Lung microvascular endothelial cell (primary cell): ENCODE measurements around the gene HPS3. TPM values are rescaled to one million over a fixed set of nuclear protein-coding genes. Genes with fewer than 3 reads are reported as not detected.
A peak's percentile ranks its signal among the peaks of the same experiment; 100 is the strongest.

Experiments
- DNase-seq, 2 donors: peaks; one replicate each; pipeline versions ENCODE4 v3.0.0 to v3.0.0-alpha.2; 2010; ENCODE audit warnings: low read depth in 2 of 2
- total RNA-seq: library from RNA; depleted of rRNA; stranded (reverse); fragments of >200 nt; gene quantifications from 2 replicates; pipeline ENCODE4 v1.2.1, GENCODE V29; 2014

HPS3 gene
- total RNA-seq, 1 donor from 2014 or later = 11.1 TPM

- peak; percentile 80 to 83 for DNase-seq
These were observed 9.1 kb upstream of the HPS3 start for GRCh38 chr3:149120051-149120972.

- peak in 1 of 2 donors; percentile 23 for DNase-seq
These were observed 6.5 kb upstream of the HPS3 start for GRCh38 chr3:149122721-149123578.

GRCh38 chr3:149128821-149129220 is 617 bp upstream of the HPS3 start:
- peak; percentile 6 to 14 for DNase-seq

- peak in 1 of 2 donors; percentile 3 for DNase-seq
These were observed 2.2 kb downstream of the HPS3 start for GRCh38 chr3:149131589-149131988.

GRCh38 chr3:149134575-149134974 is 5.1 kb downstream of the HPS3 start:
- no peak for DNase-seq

DNA sequence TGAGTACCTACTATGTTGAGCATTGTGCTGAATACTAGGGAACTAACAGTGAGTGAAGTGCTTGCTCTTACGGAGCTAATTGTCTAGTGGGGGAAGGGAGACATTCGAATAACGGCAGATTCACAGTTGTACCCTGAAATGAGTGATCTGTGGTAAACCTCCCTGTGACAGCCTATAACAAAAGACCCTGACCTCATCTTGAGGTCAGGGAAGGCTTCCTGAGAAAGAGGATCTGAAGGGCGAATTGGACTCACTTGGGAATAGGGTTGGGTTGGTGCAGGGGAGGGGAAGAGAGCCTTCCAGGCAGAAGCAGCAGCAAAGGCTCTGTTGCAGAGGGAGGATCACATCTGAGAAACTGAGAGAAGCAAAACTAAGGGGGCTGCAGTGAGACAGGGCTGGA is 13.2 kb downstream of the HPS3 start:
- DNase-seq = no peak

DNA sequence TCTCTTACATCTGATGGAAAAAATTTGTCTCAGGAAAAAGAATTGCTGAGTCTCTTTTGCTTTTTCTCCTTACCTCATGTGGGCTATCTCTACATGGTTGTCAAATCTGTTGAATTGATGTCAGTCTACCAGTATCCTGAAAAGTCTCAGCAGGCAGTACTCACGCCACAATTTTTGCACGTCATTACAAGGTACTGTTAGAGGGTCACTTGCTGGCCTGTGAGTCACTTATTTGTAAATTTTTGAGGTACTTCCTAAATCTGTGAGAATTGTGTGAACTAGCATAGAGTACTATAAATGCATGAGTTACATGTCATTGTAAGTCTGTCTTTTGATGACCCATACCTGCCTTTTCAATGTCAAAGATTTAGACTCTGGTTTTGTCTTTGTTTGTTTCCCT is 15.9 kb downstream of the HPS3 start:
- DNase-seq = no peak

GRCh38 chr3:149145974-149146373 is 16.5 kb downstream of the HPS3 start:
- DNase-seq = peak; percentile 16 to 35

DNA sequence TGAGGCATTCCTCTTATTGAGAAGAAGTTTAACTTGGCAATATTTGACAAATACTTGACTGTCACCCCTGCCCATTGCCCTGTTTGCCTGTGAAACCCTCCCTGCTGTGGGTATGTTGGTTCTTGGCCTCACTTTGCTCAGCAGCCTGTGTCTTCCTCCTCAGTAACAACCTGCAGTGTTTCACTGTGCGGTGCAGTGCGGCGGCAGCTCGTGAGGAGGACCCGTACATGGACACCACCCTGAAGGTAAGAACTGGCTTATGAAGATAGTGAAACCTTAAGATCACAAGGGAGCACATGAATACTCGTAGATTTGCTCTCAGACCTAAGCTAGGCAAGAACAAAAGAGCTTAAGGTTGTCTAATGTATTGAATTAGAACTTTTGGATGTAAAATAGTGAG is 21.0 kb downstream of the HPS3 start:
- no peak for DNase-seq

DNA sequence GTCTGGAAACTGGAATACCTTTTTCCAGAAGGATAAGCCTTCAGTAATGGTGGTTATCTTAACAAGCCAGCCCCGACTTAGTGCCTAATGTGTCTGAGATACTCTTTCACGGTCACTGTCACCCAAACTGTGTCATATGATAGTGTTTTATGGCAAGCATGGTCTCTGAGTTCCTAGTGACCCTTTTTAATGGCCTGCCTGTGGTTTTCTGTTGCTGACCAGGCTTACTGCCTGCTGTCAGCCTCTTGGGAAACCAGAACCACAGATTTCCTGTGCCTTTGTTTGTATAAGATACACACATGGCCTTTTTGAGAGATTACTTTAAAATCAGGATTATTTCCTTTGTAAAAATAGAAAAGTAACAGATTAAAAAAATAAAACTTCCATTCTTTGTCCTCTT is 22.4 kb downstream of the HPS3 start:
- peak; percentile 50 to 58 for DNase-seq

GRCh38 chr3:149152420-149152819 is 23.0 kb downstream of the HPS3 start:
- DNase-seq = peak in 1 of 2 donors; percentile 2

- DNase-seq = no peak
These were observed 24.0 kb downstream of the HPS3 start for GRCh38 chr3:149153402-149153801.

GRCh38 chr3:149160754-149161300 is 31.4 kb downstream of the HPS3 start:
- DNase-seq = no peak

DNA sequence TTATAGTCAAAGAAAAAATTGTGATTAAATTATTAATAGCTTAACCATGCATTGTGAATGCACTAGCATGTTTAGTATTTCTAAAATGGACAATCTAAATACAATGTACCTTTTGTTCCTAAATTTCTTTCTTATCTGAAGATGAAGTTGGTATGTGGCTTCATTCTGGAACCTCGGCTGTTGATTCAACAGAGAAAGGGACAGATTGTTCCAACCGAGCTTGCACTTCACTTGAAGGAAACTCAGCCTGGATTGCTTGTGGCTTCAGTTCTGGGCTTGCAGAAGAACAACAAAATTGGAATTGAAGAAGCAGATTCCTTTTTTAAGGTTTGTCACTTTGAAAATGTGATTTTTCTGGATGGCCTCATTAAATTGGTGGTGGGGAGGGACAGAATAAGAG is 32.6 kb downstream of the HPS3 start:
- no peak for DNase-seq

DNA sequence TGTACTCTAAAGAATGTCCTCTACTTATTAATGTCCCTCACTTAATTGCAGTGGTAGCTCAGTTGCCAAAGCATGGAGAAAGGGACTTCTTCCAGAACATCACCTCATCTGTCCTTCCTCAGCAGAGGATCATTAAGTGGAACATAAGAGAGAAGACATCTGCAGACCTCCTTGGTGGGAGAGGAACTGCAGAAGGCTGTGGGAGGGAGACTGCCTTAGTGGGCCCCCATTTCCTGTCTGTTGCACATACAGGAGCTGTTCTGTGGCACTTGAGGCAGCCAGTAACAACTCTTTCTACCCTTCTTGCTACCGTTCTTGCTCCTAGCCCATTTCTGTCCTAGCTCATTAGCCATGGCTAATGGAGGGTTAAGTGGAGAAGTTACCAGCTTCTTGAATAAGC is 33.6 kb downstream of the HPS3 start:
- no peak for DNase-seq

GRCh38 chr3:149167898-149168297 is 38.5 kb downstream of the HPS3 start:
- no peak for DNase-seq

GRCh38 chr3:149170672-149171071 is 41.2 kb downstream of the HPS3 start:
- DNase-seq = no peak

DNA sequence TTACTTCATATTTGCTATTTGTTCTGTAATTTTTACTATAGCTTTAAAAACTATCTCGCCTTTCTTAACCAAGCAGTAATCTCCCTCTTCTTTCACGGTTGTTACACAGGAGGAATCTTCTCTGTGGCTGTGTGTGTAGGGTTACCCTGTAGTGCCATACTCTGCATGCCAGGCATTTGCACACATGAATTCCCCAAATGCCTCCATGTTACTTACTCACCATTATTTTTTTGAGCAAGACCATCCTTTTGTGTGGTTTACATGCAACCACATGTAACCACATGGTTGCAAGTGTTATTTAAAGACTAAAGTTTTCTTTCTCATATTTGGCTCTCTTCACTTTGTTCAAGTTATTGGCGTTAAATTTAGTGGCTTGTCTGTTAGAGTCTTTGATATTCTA is 45.5 kb downstream of the HPS3 start:
- no peak for DNase-seq

DNA sequence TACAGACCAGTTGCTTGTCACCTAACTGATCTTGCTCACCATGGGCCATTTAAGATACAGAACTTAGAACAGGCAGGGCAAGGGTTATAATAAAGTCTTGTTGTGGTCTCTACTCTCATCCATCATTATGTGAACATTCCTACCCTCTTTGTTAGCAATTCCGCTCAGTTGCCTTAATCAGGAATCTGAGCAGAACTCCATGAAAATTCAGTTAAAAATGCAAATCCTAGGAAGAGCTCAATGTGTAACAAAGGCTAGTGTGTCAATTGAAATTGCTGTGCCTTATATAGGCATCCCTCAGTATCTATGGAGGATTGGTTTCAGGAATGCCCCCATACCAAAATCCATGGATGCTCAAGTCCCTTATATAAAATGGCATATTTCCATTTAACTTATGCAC is 47.7 kb downstream of the HPS3 start:
- DNase-seq = no peak

- peak; percentile 76 to 80 for DNase-seq
These were observed 49.8 kb downstream of the HPS3 start for GRCh38 chr3:149179220-149179619.

GRCh38 chr3:149180057-149180573 is 50.7 kb downstream of the HPS3 start:
- peak; percentile 70 to 99 for DNase-seq

DNA sequence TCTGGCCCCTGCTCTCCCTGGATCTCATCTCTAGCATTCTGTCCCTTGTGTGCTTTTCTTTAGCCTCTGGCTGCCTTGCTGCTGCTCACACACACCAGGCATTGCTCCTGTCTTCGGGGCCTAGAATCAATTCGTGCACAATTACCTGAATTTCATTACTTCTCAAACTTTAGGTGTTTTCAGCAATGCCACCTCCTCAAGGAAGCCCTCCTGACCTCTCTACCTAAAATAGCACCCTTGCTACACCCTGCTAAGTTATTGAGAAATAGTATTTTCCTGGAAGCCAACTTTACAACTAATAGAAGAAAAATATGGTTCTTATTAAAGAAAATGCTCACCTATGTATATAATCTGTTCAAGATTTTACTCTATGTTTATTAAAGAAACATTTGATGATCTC is 51.7 kb downstream of the HPS3 start:
- DNase-seq = no peak
